ENCODE results near the gene MAPK13.

GRCh38 chr6:36187446-36187845 lies 57.1 kb downstream of the MAPK13 start:
- TF ChIP-seq CTCF (IDR thresholded peaks at IDR 0.05) (no peak), EZH2 (IDR thresholded peaks at IDR 0.05; ENCODE audit: borderline replicate concordance, insufficient read depth, low read depth, low read length, poor library complexity, severe bottlenecking) (no peak)
